BLaER1 treated with 17β-estradiol and CSF1 and Interleukin-3, amounts not matched to agents 10 nM and 100 nM (cell line): Measurements from ENCODE around the gene JAKMIP2.

Experiments used
- H3K27ac ChIP-seq, 11 experiments: shearing (Covaris generic); formaldehyde crosslinking; 2 replicates each; pipeline ENCODE4 v1.8.1; 2022
- H3K27me3 ChIP-seq, 11 experiments: shearing (Covaris generic); formaldehyde crosslinking; 2 replicates each; pipeline ENCODE4 v1.8.1; 2022
- H3K36me3 ChIP-seq, 11 experiments: shearing (Covaris generic); formaldehyde crosslinking; 2 replicates each; pipeline ENCODE4 v1.8.1; 2022
- H3K4me1 ChIP-seq, 10 experiments: shearing (Covaris generic); formaldehyde crosslinking; 2 replicates each; pipeline ENCODE4 v1.8.1; 2022
- H3K4me2 ChIP-seq, 11 experiments: shearing (Covaris generic); formaldehyde crosslinking; 2 replicates each; pipeline ENCODE4 v1.8.1; 2022
- H3K4me3 ChIP-seq, 10 experiments: shearing (Covaris generic); formaldehyde crosslinking; 2 replicates each; pipeline ENCODE4 v1.8.1; 2022
- H3K9ac ChIP-seq, 11 experiments: shearing (Covaris generic); formaldehyde crosslinking; 2 replicates each; pipeline ENCODE4 v1.8.1; 2022
- H3K9me3 ChIP-seq, 11 experiments: shearing (Covaris generic); formaldehyde crosslinking; replicated peaks in 1 of 11; 2 replicates each; pipeline ENCODE4 v1.8.1; 2022
- H4K20me1 ChIP-seq, 11 experiments: shearing (Covaris generic); formaldehyde crosslinking; 2 replicates each; pipeline ENCODE4 v1.8.1; 2022
- Cebpa-rat ChIP-seq, 11 experiments: shearing (Covaris generic); IDR thresholded peaks; 2 replicates each; pipeline ENCODE4 v1.8.1; 2022

Gene JAKMIP2

DNA sequence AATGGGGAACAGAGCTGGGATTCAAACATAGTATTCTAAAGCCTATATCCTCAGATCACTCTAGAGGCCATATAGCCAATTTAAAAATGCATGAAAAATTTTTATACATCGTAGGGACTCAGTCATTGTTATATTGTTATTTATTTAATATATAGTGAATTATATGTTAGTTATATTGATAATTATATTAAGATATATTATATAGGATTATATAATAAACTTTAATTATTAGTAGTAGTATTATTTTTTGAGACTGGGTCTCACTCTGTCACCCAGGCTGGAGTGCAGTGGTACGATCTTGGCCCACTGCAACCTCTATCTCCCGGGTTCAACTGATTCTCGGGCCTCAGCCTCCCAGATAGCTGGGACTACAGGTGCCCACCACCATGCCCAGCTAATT, 206.9 kb downstream of the JAKMIP2 start:
- H3K4me1 ChIP-seq = peaks cover 0 to 3% (median 0%) of the 10 kb centered on the region in 10 experiments; a peak in 1 of 20 replicates
- no peaks in the 10 kb centered on the region for H3K27me3 ChIP-seq
- H3K9ac ChIP-seq = no peak overlapping the region
- no peak overlapping the region for H3K27ac ChIP-seq
- no peak overlapping the region for H3K4me3 ChIP-seq
- no peaks in the 10 kb centered on the region for H3K36me3 ChIP-seq
- TF ChIP-seq Cebpa-rat (IDR thresholded peaks at IDR 0.05) = no peak
- H4K20me1 ChIP-seq = no peaks in the 10 kb centered on the region
- H3K9me3 ChIP-seq = peaks cover 6 to 12% (median 11%) of the 10 kb centered on the region in 11 experiments; a peak in 18 of 22 replicates
- H3K4me2 ChIP-seq = no peak overlapping the region

DNA sequence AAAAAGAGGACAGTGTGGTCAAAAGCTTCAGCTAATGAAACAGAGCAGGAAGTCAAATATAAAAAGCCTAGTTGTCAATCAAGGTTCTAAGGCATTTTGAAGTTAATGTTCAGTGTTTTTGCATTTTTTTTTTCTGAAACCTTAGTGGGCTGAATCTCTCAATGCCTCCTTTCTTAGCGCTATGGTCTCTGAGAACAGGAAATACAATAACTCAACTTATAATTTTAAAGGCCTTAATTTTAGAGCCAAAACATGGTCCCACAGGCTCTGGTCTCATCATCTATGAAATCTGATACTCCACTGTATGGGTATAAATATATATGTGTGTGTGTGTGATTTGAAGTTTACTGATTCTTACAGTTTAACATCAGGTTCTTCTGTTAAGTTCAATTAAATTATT, 209.3 kb downstream of the JAKMIP2 start:
- Histone ChIP-seq H4K20me1 (no peaks in the 10 kb centered on the region), H3K9ac (no peak overlapping the region), H3K4me1 (peaks cover 0 to 3% (median 0%) of the 10 kb centered on the region in 10 experiments; a peak in 1 of 20 replicates), H3K27ac (no peak overlapping the region), H3K9me3 (no peaks in the 10 kb centered on the region), H3K27me3 (no peaks in the 10 kb centered on the region), H3K36me3 (no peaks in the 10 kb centered on the region), H3K4me3 (no peak overlapping the region), H3K4me2 (no peak overlapping the region)
- TF ChIP-seq Cebpa-rat (IDR thresholded peaks at IDR 0.05) = no peak

DNA sequence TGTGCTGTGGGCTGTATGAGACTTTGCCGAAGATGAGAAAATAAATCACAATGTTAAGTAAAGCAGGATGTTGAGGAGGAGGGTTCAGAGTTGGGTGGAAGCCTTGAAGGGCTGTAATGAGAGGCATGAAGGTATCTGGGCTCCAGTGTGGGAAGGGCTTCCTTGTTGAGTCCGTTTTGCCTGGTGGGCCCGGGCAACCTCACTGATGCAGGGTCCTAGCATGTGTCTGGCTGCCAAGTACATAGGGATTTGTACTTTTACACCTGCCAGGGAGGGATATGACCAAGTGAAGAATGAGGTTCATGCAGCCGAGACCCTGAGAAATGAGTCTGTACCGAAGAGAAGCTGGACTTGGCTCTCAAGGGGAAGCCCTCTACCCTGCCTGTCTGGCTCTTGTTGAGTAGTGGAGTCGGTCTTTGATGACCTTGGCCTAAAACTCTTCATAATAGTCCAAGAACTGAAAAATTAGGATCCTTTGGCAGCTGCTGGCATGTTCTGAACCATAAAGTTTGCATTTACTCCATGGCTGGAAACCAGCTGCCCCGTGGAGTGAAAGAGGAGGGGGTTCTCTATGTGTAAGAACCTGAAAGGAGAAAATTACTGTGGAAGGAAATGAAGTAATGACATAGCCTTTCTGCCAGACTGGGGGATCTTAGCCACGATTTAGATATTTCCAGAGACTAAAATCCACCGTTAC, 213.7 kb downstream of the JAKMIP2 start:
- no peaks in the 10 kb centered on the region for H3K9me3 ChIP-seq
- H3K4me2 ChIP-seq = no peak overlapping the region
- no peaks in the 10 kb centered on the region for H4K20me1 ChIP-seq
- no peak overlapping the region for H3K27ac ChIP-seq
- peaks cover 0 to 13% (median 0%) of the 10 kb centered on the region in 10 experiments; a peak in 3 of 20 replicates for H3K4me1 ChIP-seq
- H3K36me3 ChIP-seq = no peaks in the 10 kb centered on the region
- H3K4me3 ChIP-seq = no peak overlapping the region
- no peak for TF ChIP-seq Cebpa-rat (IDR thresholded peaks at IDR 0.05)
- no peak overlapping the region for H3K9ac ChIP-seq
- no peaks in the 10 kb centered on the region for H3K27me3 ChIP-seq

DNA sequence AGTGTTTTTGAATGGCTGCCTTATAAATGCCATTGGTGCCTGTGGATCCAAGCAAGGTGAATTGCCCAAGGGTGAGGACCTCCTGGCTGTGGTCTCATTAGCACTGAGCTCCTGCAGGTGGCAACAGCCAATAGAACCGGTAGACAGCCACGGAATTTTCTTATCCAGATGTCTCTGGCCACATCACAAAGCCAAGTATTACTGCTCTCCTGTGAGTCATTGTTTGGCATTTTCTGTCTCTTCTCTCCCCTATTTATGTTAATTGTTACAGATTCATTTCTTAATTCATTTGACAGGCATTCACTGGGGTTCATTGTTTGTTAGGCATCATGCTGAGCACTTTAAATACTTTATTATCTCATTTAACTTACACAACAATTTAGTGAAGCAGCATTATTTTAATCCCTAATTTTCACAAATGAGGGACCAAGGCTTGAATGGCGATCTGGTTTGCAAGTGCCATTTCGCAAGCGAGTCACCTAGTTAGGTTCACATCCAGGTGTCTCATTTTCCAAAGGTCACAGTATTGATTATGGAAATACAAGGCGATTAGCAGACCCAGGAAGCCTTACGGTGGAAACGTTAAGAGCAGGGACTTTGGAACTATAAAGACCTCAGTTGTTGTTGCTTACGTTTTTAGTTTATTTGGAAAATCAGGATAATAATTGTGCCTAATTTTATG, 214.5 kb downstream of the JAKMIP2 start:
- Histone ChIP-seq H3K9ac (no peak overlapping the region), H3K4me3 (no peak overlapping the region)

DNA sequence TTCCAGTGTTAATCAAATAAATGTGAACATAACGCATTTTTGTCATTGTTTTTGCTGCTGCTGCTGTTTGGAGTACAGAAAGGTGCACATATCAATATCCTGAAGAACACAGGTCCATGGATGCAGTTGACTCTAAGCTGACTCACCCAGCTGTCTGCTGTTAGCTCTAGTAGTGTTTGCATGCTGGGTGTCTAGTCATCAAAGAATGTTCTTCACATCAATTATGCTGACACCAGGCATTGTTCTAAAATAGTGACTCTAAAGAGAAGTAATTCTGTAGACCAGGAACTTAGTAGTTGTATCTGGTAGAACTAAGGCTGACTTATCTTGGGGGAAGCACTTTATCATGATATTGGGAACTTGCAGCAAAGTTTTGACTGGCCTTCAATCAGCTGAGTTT, 217.0 kb downstream of the JAKMIP2 start:
- no peaks in the 10 kb centered on the region for H4K20me1 ChIP-seq
- TF ChIP-seq Cebpa-rat (IDR thresholded peaks at IDR 0.05) = no peak
- no peak overlapping the region for H3K27ac ChIP-seq
- H3K36me3 ChIP-seq = no peaks in the 10 kb centered on the region
- H3K4me2 ChIP-seq = peak overlapping the region in 2 of 11 experiments; percentile 47 to 52; a peak in 4 of 22 replicates
- H3K9ac ChIP-seq = no peak overlapping the region
- peaks cover 0 to 13% (median 0%) of the 10 kb centered on the region in 10 experiments; a peak in 3 of 20 replicates for H3K4me1 ChIP-seq
- no peaks in the 10 kb centered on the region for H3K9me3 ChIP-seq
- no peaks in the 10 kb centered on the region for H3K27me3 ChIP-seq
- no peak overlapping the region for H3K4me3 ChIP-seq

More for the DNA sequence above, 214.5 kb downstream of the JAKMIP2 start:
- Histone ChIP-seq H4K20me1 (no peaks in the 10 kb centered on the region), H3K9me3 (no peaks in the 10 kb centered on the region), H3K4me2 (no peak overlapping the region), H3K4me1 (peaks cover 0 to 13% (median 0%) of the 10 kb centered on the region in 10 experiments; a peak in 3 of 20 replicates), H3K27ac (no peak overlapping the region), H3K36me3 (no peaks in the 10 kb centered on the region), H3K27me3 (no peaks in the 10 kb centered on the region)
- TF ChIP-seq Cebpa-rat (IDR thresholded peaks at IDR 0.05) = no peak

DNA sequence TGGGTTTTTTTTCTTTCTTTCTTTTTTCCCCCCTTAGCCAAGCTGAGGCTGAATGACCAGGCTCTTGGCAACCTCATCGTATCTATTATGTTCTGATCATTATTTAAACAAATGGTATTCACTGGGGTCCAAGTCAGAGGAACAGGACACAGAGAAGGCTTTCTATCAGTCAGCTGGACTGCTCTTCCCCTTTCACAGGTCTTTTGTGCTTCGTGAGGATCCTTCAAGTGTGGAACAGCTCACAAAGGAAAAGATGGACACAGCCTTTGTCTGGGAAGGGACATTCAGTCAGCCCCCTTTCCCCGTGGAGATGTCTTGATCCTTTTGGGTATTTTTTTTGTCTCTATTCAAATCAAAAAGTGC, 218.4 kb downstream of the JAKMIP2 start:
- H3K4me3 ChIP-seq = no peak overlapping the region
- no peak overlapping the region for H3K9ac ChIP-seq
- no peaks in the 10 kb centered on the region for H3K27me3 ChIP-seq
- no peak overlapping the region for H3K4me2 ChIP-seq
- H3K4me1 ChIP-seq = peaks cover 0 to 13% (median 0%) of the 10 kb centered on the region in 10 experiments; a peak in 3 of 20 replicates
- H3K27ac ChIP-seq = no peak overlapping the region
- no peaks in the 10 kb centered on the region for H4K20me1 ChIP-seq
- H3K9me3 ChIP-seq = no peaks in the 10 kb centered on the region
- no peak for TF ChIP-seq Cebpa-rat (IDR thresholded peaks at IDR 0.05)
- no peaks in the 10 kb centered on the region for H3K36me3 ChIP-seq

DNA sequence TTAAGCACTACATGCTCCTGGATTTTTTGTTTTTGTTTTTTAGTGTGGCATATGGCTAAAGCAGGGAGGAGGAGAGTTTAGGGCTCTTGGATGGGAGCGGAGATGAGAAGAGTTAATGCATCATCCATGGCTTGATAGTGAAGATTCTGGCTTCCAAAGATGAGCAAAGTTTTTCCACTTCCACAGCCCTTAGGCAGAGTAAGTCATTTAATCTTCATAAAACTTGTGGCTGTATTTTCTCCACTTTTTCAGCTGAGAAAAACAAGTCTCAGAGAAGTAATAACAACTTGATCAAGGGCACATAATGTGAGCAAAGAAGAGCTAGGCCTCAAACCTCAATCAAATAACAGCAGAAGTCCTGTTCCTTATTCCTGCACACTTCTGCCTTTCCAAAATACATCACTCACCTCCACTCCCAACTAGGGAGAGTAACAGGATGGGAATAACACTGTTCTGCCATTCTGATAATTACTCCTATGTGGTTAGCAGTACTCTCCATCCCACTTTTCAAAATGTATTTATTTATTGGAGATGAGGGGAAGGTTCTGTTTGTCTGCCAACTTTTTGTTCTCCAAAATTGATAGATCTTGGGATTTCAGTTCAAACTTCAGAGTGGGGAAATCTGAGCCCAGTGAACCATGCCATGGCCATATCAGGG, 218.9 kb downstream of the JAKMIP2 start:
- Histone ChIP-seq H3K4me3 (no peak overlapping the region), H4K20me1 (no peaks in the 10 kb centered on the region), H3K4me2 (no peak overlapping the region), H3K27ac (no peak overlapping the region), H3K9ac (no peak overlapping the region), H3K27me3 (no peaks in the 10 kb centered on the region), H3K36me3 (no peaks in the 10 kb centered on the region), H3K4me1 (peaks cover 0 to 13% (median 0%) of the 10 kb centered on the region in 10 experiments; a peak in 3 of 20 replicates), H3K9me3 (no peaks in the 10 kb centered on the region)
- no peak for TF ChIP-seq Cebpa-rat (IDR thresholded peaks at IDR 0.05)

DNA sequence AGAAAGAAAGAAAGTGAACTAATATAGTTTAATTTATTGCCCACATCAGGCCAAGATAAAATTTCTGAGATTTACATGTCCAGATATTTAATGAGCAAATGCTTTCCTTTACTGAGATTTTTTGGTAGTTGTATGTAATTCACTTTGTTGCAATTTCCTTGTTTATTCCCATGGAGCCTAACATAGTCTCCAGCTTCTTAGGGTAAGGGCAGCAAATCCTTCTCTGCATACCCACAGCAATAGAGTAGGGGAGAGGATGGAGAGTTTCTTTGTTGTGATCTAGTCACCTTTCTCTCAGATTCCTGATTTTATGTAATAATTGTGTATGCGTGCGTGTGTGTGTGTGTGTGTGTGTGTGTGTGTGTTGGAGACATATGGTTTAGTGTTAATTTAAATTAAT, 221.1 kb downstream of the JAKMIP2 start:
- H3K4me3 ChIP-seq = no peak overlapping the region
- H4K20me1 ChIP-seq = no peaks in the 10 kb centered on the region
- no peak for TF ChIP-seq Cebpa-rat (IDR thresholded peaks at IDR 0.05)
- H3K27me3 ChIP-seq = no peaks in the 10 kb centered on the region
- no peak overlapping the region for H3K4me2 ChIP-seq
- no peak overlapping the region for H3K9ac ChIP-seq
- H3K4me1 ChIP-seq = peaks cover 0 to 13% (median 0%) of the 10 kb centered on the region in 10 experiments; a peak in 3 of 20 replicates
- no peak overlapping the region for H3K27ac ChIP-seq
- H3K9me3 ChIP-seq = no peaks in the 10 kb centered on the region
- no peaks in the 10 kb centered on the region for H3K36me3 ChIP-seq

DNA sequence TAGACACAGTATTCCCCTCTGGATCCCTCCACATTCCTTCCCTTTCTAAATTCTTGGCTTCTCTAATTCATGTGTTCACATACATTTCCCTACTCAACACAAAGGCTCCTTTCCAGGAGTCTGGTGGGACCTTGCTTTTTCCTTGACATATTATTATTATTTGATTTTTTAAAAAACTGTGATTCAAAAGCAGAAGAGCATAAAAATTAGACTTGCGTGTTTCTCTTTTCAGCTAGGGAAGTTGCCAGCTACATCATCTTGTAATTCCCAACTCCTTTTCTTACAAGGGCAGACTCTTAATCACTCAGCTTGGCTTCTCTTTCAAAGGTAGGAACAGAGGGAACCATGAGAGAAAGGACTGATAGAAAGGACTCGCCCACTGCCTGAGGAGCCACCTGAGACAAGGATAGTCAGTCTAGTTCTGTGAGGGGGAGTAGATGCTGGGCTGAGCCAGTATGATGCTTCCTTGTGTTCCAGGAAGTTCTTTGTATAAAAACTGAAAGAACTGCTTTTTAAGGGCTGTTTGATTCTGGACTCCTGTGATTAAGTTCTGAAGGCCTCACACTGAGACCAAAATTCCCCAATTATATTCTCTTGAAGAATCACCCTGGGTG, 221.7 kb downstream of the JAKMIP2 start:
- H3K4me2 ChIP-seq = no peak overlapping the region
- no peaks in the 10 kb centered on the region for H4K20me1 ChIP-seq
- H3K4me3 ChIP-seq = no peak overlapping the region
- no peak overlapping the region for H3K27ac ChIP-seq
- no peak for TF ChIP-seq Cebpa-rat (IDR thresholded peaks at IDR 0.05)
- peaks cover 0 to 9% (median 0%) of the 10 kb centered on the region in 10 experiments; a peak in 3 of 20 replicates for H3K4me1 ChIP-seq
- H3K36me3 ChIP-seq = no peaks in the 10 kb centered on the region
- H3K9me3 ChIP-seq = no peaks in the 10 kb centered on the region
- no peak overlapping the region for H3K9ac ChIP-seq
- H3K27me3 ChIP-seq = no peaks in the 10 kb centered on the region
